22Rv1 (cell line): ENCODE results near the gene SNAP47.

Experiments used
- ZFX ChIP-seq: fragments of 450-650 bp; IDR thresholded peaks from 2 replicates; pipeline ENCODE4 v1.6.1; 2017; ENCODE audit warnings: antibody characterized with exemption, borderline replicate concordance
- TF ChIP-seq, protein P1 (sequence below): fragments of 450-650 bp; IDR thresholded peaks from 2 replicates; pipeline ENCODE4 v1.5.1; 2017; ENCODE audit warnings: mild to moderate bottlenecking

- TF ChIP-seq, protein P1, sequence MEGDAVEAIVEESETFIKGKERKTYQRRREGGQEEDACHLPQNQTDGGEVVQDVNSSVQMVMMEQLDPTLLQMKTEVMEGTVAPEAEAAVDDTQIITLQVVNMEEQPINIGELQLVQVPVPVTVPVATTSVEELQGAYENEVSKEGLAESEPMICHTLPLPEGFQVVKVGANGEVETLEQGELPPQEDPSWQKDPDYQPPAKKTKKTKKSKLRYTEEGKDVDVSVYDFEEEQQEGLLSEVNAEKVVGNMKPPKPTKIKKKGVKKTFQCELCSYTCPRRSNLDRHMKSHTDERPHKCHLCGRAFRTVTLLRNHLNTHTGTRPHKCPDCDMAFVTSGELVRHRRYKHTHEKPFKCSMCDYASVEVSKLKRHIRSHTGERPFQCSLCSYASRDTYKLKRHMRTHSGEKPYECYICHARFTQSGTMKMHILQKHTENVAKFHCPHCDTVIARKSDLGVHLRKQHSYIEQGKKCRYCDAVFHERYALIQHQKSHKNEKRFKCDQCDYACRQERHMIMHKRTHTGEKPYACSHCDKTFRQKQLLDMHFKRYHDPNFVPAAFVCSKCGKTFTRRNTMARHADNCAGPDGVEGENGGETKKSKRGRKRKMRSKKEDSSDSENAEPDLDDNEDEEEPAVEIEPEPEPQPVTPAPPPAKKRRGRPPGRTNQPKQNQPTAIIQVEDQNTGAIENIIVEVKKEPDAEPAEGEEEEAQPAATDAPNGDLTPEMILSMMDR = no peak
- TF ChIP-seq ZFX = no peak
Measured at GRCh38 chr1:227794817-227795192, 59.6 kb downstream of the SNAP47 start.
